ENCODE data around the gene EFCAB5. TPM values are rescaled to one million over a fixed set of nuclear protein-coding genes. Genes with fewer than 3 reads are reported as not detected.
"Not testable (repeated sequence)": the region's sequence is repeated elsewhere in the genome, so short reads cannot be mapped to it uniquely, and the experiment has no call there.

Gene EFCAB5
- total RNA-seq, 2 donors from 2014 or later, result not detected

- Mint-ChIP-seq H3K4me1 (no peaks in the 10 kb centered on the region), H3K36me3 (ENCODE audit: low read depth) (no peaks in the 10 kb centered on the region), H3K27me3 (ENCODE audit: insufficient read depth) (peaks cover 12% of the 10 kb centered on the region), H3K4me3 (no peak overlapping the region), H3K9me3 (no peaks in the 10 kb centered on the region), H3K27ac (no peak overlapping the region)
- no peak for DNase-seq
- H3K27ac ChIP-seq (ENCODE audit: low read depth, low read length), result no peak overlapping the region
- H3K4me1 ChIP-seq (ENCODE audit: control insufficient read depth, insufficient read depth, low read length), result no peaks in the 10 kb centered on the region
- no peak overlapping the region for H3K4me3 ChIP-seq (ENCODE audit: low read length)
- no peaks in the 10 kb centered on the region for H3K36me3 ChIP-seq (ENCODE audit: control insufficient read depth, insufficient read depth, low read length)
- no peak for TF ChIP-seq CTCF (conservative IDR thresholded peaks at IDR 0.05)
- H3K27me3 ChIP-seq (ENCODE audit: control insufficient read depth, insufficient read depth, low read length, poor library complexity, severe bottlenecking), result peaks cover 16% of the 10 kb centered on the region
- no peaks in the 10 kb centered on the region for H3K9me3 ChIP-seq (ENCODE audit: control insufficient read depth, low read length)
- no peak overlapping the region for H3K9ac ChIP-seq (ENCODE audit: extremely low read depth, low read length, poor library complexity, severe bottlenecking)
- 75 to 96% methylated on average over 2 to 5 of the region's 5 CpGs for WGBS, 2 experiments (ENCODE audit: insufficient coverage in 1 of 2, insufficient read length in 1 of 2)
Observed at GRCh38 chr17:30082773-30083172, 141.3 kb downstream of the EFCAB5 start.

DNA sequence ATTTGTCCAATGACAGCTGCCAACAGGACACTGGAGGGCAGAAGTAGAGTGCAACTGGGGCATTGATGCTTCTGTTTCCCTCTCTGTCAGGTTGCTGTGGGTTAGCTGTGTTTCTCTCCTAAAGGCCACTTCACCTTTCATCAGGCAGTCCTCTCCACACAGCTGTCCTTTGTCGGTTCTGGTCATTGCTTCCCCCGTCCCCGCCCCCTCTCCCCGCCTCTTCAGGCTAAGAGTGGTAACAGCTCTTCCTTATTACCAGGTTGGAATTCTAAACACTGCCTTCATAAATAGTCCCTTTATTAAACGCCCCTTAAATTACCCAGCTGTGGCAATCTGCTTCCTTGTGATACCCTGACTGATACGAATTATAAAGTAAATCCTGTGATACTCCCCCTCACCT lies 143.4 kb downstream of the EFCAB5 start:
- H3K4me3 ChIP-seq (ENCODE audit: low read length), result no peak overlapping the region
- no peak for TF ChIP-seq CTCF (conservative IDR thresholded peaks at IDR 0.05)
- 71 to 75% methylated on average over 4 to 6 of the region's 6 CpGs for WGBS, 2 experiments (ENCODE audit: insufficient coverage in 1 of 2, insufficient read length in 1 of 2)
- DNase-seq, result no peak
- H3K4me3 Mint-ChIP-seq, result no peak overlapping the region
- no peaks in the 10 kb centered on the region for H3K36me3 ChIP-seq (ENCODE audit: control insufficient read depth, insufficient read depth, low read length)
- no peaks in the 10 kb centered on the region for H3K4me1 Mint-ChIP-seq
- no peak overlapping the region for H3K27ac Mint-ChIP-seq
- H3K9me3 Mint-ChIP-seq, result no peaks in the 10 kb centered on the region
- H3K4me1 ChIP-seq (ENCODE audit: control insufficient read depth, insufficient read depth, low read length), result no peaks in the 10 kb centered on the region
- peaks cover 11% of the 10 kb centered on the region for H3K27me3 Mint-ChIP-seq (ENCODE audit: insufficient read depth)
- H3K36me3 Mint-ChIP-seq (ENCODE audit: low read depth), result no peaks in the 10 kb centered on the region
- no peak overlapping the region for H3K9ac ChIP-seq (ENCODE audit: extremely low read depth, low read length, poor library complexity, severe bottlenecking)
- H3K27ac ChIP-seq (ENCODE audit: low read depth, low read length), result no peak overlapping the region
- peaks cover 9% of the 10 kb centered on the region for H3K27me3 ChIP-seq (ENCODE audit: control insufficient read depth, insufficient read depth, low read length, poor library complexity, severe bottlenecking)
- H3K9me3 ChIP-seq (ENCODE audit: control insufficient read depth, low read length), result no peaks in the 10 kb centered on the region

- 96 to 100% methylated on average over 1 of the region's 2 CpGs for WGBS, 2 experiments (ENCODE audit: insufficient coverage in 1 of 2, insufficient read length in 1 of 2)
- peaks cover 6% of the 10 kb centered on the region for H3K27me3 ChIP-seq (ENCODE audit: control insufficient read depth, insufficient read depth, low read length, poor library complexity, severe bottlenecking)
- no peak overlapping the region for H3K27ac ChIP-seq (ENCODE audit: low read depth, low read length)
- Mint-ChIP-seq H3K27me3 (ENCODE audit: insufficient read depth) (peaks cover 5% of the 10 kb centered on the region), H3K4me3 (no peak overlapping the region), H3K9me3 (no peaks in the 10 kb centered on the region), H3K27ac (no peak overlapping the region), H3K36me3 (ENCODE audit: low read depth) (no peaks in the 10 kb centered on the region), H3K4me1 (no peaks in the 10 kb centered on the region)
- DNase-seq, result no peak
- no peaks in the 10 kb centered on the region for H3K36me3 ChIP-seq (ENCODE audit: control insufficient read depth, insufficient read depth, low read length)
- no peak overlapping the region for H3K9ac ChIP-seq (ENCODE audit: extremely low read depth, low read length, poor library complexity, severe bottlenecking)
- no peak overlapping the region for H3K4me3 ChIP-seq (ENCODE audit: low read length)
- no peaks in the 10 kb centered on the region for H3K4me1 ChIP-seq (ENCODE audit: control insufficient read depth, insufficient read depth, low read length)
- no peaks in the 10 kb centered on the region for H3K9me3 ChIP-seq (ENCODE audit: control insufficient read depth, low read length)
- no peak for TF ChIP-seq CTCF (conservative IDR thresholded peaks at IDR 0.05)
Observed at GRCh38 chr17:30086896-30087295, 145.5 kb downstream of the EFCAB5 start.

DNA sequence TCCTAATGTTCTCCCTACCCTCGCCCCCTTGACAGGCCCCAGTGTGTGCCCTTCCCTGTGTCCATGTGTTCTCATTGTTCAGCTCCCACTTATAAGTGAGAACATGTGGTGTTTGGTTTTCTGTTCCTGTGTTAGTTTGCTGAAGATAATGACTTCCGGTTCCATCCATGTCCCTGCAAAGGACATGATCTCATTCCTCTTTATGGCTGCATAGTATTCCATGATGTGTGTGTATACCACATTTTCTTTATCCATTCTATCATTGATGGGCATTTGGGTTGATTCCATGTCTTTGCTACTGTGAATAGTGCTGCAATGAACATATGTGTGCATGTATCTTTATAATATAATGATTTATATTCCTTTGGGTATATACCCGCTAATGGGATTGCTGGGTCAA lies 146.0 kb downstream of the EFCAB5 start:
- H3K36me3 Mint-ChIP-seq (ENCODE audit: low read depth); DNase-seq; H3K27ac ChIP-seq (ENCODE audit: low read depth, low read length); H3K27me3 Mint-ChIP-seq (ENCODE audit: insufficient read depth); H3K36me3 ChIP-seq (ENCODE audit: control insufficient read depth, insufficient read depth, low read length); H3K9ac ChIP-seq (ENCODE audit: extremely low read depth, low read length, poor library complexity, severe bottlenecking); H3K4me1 ChIP-seq (ENCODE audit: control insufficient read depth, insufficient read depth, low read length); H3K9me3 Mint-ChIP-seq; H3K4me3 ChIP-seq (ENCODE audit: low read length); H3K27me3 ChIP-seq (ENCODE audit: control insufficient read depth, insufficient read depth, low read length, poor library complexity, severe bottlenecking); H3K4me1 Mint-ChIP-seq; H3K27ac Mint-ChIP-seq; H3K4me3 Mint-ChIP-seq; H3K9me3 ChIP-seq (ENCODE audit: control insufficient read depth, low read length): not testable (repeated sequence)
- 94% methylated on average over 3 of the region's 3 CpGs; no CpG with 5 or more reads in 1 of the 2 experiments for WGBS, 2 experiments (ENCODE audit: insufficient coverage in 1 of 2, insufficient read length in 1 of 2)
